Activated CD4-positive, alpha-beta T cell treated with anti-CD3 and anti-CD28 coated beads, Interleukin-2, amount 50 U/mL, for 4 hours (primary cell): ENCODE measurements around the gene PALLD.

Experiments
- DNase-seq, 2 experiments: peaks; one replicate each; pipeline ENCODE4 v3.0.0-alpha.2; 2020

The PALLD gene

DNA sequence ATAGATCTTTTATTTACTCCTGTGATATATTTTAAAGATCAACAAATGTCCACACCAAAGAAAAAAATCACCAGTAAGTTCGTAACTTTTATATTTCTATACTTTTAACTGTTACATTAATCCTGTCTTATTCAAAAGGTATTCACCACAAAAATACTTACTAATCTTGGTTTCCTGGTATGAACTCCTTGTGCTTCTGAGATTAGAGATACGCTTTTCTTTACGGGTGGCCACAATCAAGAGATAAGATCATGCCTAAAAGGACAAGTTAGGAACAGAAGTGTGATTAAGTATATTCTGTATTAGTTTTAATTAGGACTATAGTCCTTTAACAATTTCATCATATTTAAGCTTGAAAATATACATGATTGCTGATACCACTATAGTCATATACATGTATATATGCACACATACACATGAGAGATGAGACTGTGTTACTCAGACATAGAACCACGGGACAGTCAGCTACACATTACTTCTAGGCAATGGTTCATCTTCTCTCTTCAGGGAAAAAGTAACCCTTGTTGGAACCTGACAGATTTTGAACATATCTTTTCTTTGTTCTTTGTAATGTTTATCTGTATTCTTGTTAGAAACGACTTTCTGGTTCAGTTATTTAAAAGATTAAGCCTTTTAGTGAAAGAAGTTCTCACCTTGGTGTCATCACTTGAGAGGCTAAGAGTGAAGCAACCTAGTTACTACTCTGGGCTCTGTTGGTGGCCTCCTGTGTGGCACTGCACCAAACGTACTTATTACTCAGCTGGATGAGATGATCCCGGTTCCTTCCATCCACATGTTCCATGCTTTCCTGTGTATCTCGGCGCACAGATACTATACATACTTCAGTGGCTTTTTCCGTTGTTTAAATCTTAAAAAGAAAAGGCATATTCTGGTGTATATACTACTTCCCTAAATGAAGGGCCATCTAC, 367.1 kb downstream of the PALLD start:
- DNase-seq, result no peak

- no peak for DNase-seq
Observed at GRCh38 chr4:168864821-168865541, 368.1 kb downstream of the PALLD start.

DNA sequence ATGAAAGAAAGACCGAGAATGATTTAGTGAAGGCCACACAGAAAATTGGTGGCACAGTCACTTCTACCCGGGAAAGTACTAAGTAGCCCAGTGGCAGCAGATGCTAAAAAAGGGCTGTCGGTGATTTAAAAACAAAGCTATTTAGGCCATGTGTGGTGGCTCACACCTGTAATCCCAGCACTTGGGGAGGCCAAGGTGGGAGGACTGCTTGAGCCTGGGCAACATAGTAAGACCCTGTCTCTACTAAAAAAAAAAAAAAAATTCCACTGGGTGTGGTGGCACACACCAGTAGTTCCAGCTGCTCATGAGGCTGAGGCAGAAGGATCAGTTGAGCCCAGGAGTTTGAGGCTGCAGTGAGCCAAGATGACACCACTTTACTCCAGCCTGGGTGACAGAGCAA, 369.0 kb downstream of the PALLD start:
- DNase-seq, result no peak

- no peak for DNase-seq
Observed at GRCh38 chr4:168866635-168867034, 369.8 kb downstream of the PALLD start.

GRCh38 chr4:168867128-168867527, 370.3 kb downstream of the PALLD start:
- DNase-seq, result no peak

- no peak for DNase-seq
Observed at GRCh38 chr4:168868044-168868781, 371.4 kb downstream of the PALLD start.

DNA sequence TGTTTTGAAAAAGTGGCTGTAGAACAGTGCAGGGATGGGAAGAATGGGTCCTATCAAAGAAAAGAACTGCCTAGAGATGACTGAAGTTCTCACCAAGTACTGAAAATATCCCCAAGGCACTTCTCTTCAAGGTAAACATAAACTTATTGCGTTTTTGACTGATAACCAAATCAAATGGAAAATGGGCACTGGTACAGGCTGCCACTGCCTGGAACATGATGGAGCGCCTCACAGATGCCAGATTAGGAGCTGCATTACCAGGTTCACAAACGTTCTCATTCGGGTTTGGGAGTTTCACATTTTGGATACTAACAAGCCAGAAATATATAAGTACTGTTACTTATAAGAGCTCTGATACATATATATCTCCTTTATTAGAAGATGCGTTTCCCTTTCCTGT, 371.9 kb downstream of the PALLD start:
- DNase-seq, result no peak

DNA sequence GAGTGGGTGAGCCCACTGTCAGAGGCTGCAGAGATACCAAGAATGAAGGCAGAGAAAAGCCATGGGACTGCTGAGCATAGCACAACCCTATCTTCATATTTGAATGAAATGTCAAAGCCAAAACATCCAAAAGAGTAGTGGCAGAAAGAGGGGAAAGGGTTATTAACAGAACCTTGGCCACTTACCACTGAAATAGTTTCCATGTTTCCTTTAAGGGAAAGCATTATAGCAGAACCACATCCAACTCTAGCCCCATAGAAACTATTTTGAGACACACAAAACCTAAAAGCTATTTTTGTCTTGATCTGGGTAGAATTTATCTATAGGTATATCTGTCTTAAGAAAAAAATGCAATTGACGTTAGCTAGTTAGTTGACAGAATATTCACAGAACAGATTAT, 373.2 kb downstream of the PALLD start:
- DNase-seq, result no peak

DNA sequence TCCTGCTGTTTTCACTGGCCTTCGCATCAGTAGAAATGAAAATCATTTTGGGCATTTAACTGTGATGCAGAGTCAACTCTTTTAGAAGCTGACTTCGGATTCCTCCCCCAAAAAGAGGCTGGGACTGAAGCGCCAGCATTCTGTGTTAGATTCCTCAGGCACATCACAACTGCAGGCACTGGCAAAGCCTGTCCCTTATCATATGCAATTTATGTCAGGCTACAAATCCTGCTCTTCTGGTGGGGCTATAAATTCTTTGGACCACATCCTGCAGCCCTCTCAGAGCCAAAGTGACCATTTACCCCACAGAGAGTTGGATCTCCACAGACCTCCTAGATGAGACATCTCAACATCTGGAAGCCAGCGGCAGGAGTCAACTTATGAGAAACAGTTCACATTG, 374.8 kb downstream of the PALLD start:
- no peak for DNase-seq

DNA sequence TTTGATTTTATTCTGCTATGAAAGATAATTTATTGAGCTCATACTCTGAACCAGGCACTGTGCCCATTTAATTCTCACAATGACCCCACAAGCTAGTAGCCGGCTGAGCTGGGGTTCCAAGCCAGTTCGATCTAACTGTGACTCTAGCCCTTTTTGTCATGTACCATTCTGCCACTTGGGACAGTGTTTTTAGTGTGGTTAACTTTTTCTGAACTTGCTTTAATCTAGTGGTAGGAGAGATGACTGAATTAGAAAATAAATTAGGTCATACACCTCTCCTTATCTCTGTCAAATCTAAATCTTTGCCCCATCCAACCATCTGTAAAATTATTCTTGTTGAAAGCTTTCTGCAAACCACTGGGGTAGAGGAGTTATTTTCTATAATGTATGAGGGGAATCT, 377.2 kb downstream of the PALLD start:
- DNase-seq, result no peak

GRCh38 chr4:168876106-168876505, 379.3 kb downstream of the PALLD start:
- no peak for DNase-seq

DNA sequence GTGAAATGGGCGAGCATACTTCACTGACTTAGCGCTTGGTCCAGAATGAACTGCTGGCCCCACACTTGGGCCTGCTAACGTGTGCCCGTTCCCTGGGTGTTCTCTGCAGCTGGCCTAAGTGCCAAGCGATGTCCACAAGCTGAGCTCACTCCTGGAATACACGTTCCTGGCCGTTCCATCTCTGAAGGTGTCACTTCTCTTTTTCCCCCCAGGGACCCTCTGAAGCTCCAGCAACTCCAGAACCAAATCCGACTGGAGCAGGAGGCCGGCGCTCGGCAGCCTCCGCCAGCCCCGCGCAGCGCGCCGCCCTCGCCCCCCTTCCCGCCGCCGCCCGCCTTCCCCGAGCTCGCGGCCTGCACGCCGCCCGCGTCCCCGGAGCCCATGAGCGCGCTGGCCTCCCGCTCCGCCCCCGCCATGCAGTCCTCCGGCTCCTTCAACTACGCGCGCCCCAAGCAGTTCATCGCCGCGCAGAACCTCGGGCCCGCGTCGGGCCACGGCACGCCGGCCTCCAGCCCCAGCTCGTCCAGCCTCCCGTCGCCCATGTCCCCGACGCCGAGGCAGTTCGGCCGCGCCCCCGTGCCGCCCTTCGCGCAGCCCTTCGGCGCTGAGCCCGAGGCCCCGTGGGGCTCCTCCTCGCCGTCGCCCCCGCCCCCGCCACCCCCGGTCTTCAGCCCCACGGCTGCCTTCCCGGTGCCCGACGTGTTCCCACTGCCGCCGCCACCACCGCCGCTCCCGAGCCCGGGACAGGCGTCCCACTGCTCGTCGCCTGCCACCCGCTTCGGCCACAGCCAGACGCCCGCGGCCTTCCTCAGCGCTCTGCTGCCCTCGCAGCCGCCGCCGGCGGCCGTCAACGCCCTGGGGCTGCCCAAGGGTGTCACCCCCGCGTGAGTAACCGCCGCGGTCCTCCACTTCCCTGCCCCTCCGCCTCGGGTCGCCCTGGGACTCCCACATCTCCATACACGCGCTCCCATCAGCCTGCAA, 380.9 kb downstream of the PALLD start:
- DNase-seq, result no peak

- DNase-seq, result no peak
Observed at GRCh38 chr4:168878623-168879022, 381.8 kb downstream of the PALLD start.

DNA sequence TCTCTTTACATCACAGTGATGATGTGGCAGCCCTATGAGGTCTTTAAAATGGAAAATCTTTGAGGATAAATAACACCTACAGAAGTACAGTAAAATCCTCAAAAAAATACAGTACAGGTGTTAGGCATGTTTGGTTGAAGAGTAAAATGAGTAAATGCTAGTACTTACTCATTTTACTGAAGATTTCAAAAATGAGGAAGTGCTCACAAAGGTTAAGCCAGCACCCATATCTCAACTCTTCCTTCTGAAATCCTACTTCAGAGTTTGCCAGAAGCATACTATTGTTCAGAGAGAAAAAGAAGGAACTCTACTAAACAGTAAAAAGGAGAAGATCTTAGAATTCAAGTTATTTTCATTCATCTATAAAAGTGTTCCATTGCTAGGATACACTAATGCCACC, 382.3 kb downstream of the PALLD start:
- DNase-seq, result no peak

DNA sequence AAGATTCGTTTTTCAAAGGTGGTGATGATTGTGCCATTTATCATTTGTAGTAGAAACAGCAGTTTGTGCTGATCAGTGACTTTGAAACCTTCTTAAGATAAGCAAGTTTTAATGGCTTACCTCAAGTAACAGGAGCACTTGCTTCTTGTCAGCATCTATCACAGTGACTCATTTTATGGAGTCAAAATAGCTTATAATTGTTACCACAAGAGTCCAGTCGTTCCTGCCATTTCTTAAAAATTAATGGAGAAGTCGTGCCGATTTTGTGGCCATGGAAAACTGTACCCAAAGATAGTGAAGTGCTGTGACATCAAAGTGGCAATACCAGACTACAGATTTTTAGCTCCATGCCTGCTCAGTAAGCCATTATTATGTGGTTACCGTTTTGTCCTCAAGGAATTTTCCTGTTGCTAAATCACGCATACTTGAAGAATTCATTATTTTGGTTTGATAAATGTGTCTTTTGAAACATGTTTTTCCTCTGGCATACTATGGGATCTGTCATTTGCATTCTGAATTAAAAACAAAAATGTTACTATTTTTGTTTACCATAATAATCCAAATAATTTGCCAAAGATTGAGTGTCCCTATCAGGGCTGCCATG, 383.3 kb downstream of the PALLD start:
- DNase-seq, result no peak

DNA sequence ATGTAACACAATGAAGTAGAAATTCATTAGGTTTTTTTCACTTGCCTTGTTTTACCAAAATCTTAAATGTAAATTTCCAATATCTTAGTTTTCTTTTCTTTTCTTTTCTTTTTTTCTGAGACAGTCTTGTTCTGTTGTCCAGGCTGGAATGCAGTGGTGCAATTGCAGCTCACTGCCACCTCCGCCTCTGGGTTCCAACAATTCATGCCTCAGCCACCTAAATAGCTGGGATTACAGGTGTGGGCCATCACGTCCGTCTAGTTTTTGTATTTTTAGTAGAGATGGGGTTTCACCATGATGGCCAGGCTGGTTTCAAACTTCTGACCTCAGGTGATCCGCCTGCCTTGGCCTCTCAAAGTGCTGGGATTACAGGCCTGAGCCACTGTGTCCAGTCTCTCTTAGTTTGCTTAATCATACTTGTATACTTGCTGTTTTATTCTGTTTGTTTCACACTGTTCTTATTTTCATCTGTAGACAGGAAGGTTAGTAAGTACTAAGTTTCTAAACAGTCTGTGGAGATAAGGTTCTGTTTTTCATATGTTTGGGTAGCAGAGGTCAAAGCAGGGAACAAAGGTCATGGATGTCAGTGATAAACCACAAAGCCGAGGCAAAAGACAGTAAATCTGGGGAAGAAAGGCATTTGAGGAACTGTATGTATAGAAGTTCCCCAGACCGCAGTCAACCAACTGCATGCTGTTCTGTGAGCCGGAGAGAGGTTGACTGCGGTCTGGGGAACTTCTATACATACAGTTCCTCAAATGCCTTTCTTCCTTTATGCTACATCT, 384.2 kb downstream of the PALLD start:
- no peak for DNase-seq

DNA sequence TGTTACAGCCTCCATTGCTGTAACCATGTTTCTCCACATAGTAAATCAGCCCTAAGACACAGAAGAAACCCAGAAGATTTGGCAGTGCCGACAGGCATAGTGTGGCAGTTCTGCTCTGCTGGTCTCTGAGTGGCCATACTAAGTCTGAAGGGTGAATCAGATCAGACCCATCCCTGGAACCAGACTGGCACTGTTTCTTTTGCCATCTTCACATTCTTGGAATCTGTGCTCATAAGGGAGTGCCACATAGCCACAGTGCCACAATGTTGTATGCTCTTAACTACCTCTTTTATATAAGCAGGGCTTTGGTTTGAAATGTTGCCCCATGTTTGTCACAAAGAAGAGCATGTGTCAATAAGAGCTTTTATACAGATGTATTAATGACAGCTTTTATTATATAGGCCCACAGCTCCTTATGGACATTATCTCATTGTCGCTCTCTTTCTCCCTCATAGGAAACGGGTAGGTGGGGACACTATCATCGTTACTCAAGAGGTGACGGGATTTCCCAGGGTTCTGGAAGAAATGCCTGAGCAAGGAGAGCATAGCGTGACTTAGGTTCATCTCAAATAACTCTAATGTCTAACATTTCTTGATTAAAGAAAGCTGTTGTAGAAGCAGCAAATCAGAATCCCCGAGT, 385.0 kb downstream of the PALLD start:
- DNase-seq, result no peak

DNA sequence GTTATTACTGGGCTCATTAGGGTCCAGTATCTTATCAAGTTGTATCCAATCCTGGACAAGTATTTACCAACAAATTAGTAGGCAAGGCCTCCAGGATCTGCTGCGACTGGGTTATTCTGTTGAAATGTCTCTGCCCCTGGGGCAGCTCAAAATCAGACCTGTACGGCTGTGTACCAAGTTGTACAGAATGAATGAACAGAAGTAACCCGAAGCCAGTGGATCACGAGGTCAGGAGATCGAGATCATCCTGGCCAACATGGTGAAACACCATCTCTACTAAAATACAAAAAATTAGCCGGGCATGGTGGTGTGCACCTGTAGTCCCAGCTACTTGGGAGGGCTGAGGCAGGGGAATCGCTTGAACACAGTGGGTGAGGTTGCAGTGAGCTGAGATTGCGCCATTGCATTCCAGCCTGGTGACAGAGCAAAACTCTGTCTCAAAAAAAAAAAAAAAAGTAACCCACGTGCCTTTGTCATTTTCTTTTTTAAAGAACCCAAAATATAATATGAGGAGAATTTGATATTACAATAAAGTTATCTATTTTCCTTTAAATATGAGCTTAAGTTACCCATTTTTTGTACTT, 385.9 kb downstream of the PALLD start:
- DNase-seq, result no peak

DNA sequence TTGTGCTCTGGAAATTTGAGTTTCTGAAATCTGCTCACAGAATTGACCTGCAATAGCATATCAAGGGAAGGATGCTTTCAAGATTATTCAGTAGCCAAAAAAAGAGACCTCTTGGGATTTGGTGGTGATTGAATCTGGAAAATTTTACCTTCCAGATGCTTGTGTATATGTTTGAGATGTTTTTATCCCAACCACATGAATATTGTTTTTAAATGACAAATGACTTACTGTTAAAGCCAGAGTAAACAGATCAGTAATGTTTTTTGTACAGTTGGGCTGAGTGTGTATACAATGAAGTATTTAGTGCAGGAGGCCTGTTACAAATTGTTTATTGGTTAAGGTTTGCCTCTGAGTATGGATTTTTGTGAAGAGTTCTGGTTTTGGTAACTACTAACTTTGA, 386.7 kb downstream of the PALLD start:
- no peak for DNase-seq
